ENCODE data around the gene PRSS3.

GRCh38 chr9:33809506-33809905 lies 14.1 kb downstream of the PRSS3 start:
- TF ChIP-seq POLR2A (IDR thresholded peaks at IDR 0.05; ENCODE audit: borderline replicate concordance, extremely low read depth, insufficient read depth, insufficient read length) (no peak), CTCF (IDR thresholded peaks at IDR 0.05 in 2 of 3, conservative IDR thresholded peaks at IDR 0.05 in 1 of 3; ENCODE audit: borderline replicate concordance in 1 of 3, insufficient read depth in 1 of 3, low read depth in 2 of 3, low read length in 2 of 3) (no peak), REST (IDR thresholded peaks at IDR 0.05; ENCODE audit: low read depth) (no peak), EZH2 (IDR thresholded peaks at IDR 0.05) (no peak), TCF7L2 (IDR thresholded peaks at IDR 0.05; ENCODE audit: borderline replicate concordance, extremely low read depth, insufficient read depth, insufficient read length) (no peak), YY1 (IDR thresholded peaks at IDR 0.05; ENCODE audit: extremely low read depth, insufficient replicate concordance, low read depth, low read length) (no peak), SIN3A (IDR thresholded peaks at IDR 0.05; ENCODE audit: low read depth) (no peak)
